IPS-NIHi7 (cell line): Measurements from ENCODE around the gene CDKL1.
A peak's percentile ranks its signal among the peaks of the same experiment; 100 is the strongest.
"Not testable (repeated sequence)": the region's sequence is repeated elsewhere in the genome, so short reads cannot be mapped to it uniquely, and the experiment has no call there.

Experiments used
- DNase-seq: peaks from one replicate; pipeline ENCODE4 v3.0.0; 2012; ENCODE audit warnings: mixed read lengths; ENCODE audit errors: extremely low spot score

The CDKL1 gene

DNA sequence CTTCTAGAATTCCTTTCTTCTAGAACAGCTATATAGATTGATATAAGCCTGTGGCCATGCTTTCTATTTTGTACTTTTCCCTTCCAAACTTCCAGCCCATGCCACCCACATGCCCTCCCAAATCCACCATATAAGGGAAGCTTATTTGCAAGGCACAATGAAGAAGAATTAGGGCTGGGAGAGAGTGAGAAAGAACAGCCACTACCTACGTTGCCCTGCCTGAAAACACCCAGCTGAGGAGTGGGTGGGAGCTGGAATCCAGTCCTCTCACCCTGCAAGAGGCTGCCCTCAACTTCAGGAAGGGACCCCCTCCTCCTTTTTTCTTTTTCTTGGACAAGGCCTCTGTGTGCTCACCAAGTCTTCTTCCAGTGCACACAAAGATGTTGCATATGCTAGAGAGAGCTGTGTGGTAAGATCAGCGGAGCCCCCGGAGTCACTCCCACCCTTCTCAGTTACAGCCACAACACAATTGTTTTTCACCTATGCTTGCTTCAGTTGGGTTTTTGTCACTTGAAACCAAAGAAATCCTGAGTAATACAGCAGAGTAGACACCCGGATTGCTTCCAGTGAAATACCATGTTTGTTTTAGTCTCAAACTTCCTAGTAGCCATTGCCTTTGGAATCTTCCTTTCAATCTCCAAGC lies 38.8 kb downstream of the CDKL1 start:
- DNase-seq = no peak

DNA sequence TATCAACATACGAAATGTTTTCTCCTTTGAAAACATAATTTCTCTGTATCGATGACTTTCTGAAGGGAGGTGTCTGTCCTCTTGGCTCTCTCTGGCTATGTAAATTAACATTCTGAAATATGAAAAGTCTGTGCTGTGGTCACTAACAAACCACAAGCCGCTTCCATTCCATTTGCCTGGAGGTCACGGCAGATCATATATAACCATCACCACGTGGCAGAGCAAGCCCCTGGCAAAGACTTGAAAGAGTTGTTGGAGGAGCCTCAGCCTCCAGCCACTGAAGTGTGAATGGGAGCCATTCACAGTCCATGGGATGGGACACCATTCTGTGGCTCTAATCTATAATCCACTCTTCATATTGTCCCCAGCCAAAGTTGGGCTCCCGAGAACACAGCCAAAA lies 39.6 kb downstream of the CDKL1 start:
- no peak for DNase-seq

DNA sequence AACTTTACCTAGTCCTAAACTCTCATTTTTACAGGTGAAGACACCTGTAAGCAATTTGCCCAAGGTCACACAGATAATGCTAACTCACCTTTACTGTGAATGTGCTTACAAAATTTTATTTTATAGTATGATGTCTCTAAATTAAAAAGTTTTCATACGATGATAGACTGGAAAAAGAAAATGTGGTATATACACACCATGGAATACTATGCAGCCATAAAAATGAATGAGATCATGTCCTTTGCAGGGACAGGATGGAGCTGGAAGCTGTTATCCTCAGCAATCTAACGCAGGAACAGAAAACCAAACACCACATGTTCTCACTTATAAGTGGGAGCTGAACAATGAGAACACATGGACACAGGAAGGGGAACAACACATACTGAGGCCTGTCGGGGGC lies 40.4 kb downstream of the CDKL1 start:
- DNase-seq = not testable (repeated sequence)

DNA sequence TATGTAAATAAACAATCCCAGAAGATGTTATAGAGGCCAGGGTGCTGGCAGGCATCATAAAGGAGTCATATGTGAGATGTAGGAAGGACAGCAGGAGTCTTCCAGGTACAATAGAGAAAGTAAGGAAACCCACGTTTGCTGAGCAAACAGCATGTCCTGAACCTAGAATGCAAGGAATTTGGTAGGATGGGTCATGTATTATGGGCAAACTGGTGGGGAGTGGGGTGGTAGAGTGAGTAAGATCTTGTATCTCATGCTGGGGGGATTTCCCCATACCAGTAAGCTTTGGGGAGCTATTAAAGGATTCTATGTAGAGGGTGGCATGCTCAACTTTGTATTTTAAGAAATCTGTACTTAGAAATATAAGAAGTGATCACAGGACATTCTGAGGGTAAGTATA lies 41.0 kb downstream of the CDKL1 start:
- no peak for DNase-seq

DNA sequence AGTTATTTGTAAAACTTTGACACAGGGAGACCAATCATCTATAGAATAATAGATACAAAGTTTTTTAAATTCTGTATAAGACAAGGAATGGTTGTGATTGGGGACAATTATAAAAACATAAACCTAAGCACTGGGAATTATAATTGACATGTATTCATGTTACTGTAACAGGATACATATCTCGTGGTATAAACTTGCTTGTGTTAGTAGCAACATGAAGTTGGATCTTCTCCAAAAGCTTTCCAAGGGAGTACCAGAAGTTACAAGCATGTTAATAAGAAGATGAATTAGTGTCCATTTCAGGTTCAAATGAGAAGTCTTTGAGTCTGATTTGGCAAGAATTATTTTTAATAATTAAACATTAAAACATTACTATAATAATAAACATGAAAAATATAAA lies 42.2 kb downstream of the CDKL1 start:
- DNase-seq = no peak

DNA sequence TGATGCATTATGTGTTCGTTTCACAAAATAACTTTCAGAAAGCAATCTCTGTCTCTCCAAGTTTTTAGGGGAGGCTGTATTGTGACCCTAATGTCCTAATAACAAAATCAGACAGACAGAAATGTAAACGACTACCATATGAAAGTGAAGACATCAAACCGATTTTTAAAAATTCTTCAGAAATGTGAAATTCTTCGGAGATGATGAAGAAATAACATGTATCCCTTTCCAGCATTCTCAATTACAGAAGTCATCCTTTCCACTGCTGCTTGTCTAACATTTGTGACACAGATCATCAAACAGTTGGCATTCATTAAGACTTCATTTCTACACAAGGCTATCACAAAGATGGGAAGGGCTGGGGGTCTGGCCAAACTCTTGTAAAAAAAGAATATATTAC lies 43.6 kb downstream of the CDKL1 start:
- DNase-seq = no peak

DNA sequence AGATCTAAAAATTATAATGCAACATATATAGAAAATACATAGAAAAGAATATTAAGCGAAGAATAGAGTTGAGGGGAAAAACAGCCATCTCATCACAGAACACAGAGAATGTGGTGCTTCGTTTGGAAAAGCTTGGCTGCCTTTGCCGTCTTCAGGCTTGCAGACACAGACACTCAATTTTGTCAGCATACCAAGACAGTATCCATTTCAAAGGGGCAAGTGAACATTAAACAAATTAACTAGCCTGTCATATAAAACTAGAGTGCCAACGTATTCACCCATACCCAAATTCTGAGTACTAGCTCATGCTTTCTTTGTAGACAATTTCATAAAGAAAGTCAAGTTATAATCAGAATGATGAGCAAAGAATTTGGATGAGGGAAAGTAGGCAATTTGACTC lies 44.1 kb downstream of the CDKL1 start:
- DNase-seq = no peak

DNA sequence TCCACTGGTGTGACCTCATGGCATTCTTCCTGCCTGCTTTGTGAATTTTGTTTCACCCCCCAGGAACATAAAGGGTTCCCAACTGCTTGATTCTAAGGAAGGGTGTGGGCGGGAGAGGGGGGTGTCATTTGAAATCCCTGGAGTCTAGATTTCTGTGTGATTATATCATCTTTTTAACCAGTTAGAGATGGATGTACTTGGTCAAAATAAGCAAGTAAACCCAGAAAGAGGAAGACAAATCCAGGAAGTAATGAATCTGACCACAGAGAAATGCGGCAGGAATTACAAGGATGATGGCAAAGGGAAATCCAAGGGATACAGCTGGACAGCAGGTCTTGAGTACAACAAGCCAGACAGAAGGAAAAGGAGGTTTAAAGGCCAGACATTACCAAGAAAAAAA lies 45.7 kb downstream of the CDKL1 start:
- DNase-seq = no peak

DNA sequence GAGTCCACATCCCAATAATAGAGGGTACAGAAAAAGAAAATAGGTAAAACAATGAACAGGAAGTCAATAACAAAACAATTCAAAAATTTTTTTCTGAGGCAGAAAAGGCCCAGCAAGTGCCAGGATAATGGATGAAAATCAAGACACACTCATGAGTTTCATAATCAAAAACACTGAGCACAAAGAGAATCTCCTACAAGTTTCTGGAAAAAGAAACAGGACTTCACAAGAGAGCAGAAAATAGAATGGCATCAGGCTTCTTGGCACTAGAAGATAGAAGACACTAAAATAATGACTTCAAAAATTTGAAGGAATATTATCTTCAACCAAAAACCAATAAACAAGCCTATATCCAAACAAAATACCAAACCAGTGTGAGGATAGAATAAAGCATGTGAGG lies 47.7 kb downstream of the CDKL1 start:
- DNase-seq = no peak

DNA sequence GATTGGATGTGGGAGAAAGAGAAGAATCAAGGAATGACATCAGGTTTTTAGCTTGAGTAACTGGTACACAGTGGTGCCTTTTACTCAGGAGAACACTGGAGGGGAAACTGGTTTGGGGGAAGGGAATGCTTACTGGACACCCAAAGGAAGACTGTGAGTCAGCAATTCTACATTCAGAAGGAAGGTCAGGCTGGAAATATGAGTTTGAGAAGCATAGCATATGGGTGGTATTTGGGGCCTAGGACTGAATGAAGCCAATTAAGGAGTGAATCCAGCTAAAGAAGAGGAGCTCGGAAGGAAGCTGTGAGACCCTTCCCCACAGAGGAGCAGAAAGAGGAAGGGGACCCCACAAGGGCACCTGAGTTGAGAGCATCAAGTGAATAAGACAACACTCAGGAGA lies 49.2 kb downstream of the CDKL1 start:
- DNase-seq = no peak

DNA sequence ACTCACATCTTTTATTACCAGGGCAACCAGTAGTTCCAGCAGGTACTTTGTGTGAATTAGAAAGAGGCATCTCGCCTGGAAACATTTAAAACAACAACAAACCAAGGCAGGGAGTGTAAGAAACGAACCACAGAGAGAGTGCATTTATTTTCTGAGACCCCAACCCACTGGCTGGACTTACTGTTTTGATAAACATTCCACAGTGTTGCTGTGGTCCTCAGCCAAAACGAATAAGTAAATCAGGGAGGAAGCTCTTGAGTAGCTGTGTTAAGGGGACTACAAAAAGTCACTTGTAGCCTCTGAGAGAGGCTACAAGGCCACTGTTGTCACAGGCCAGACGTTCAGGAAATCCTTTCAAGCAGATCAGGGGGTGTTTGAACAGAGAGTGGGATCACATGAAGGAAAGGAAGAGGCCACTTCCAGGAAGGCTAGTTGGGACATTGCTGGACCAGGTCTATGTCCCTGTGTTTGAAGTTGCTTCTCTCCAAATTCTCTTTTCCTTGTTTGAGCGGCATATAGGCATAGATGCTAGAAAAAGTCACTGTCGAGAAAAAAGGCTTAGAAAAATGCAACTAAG lies 50.7 kb downstream of the CDKL1 start:
- no peak for DNase-seq

DNA sequence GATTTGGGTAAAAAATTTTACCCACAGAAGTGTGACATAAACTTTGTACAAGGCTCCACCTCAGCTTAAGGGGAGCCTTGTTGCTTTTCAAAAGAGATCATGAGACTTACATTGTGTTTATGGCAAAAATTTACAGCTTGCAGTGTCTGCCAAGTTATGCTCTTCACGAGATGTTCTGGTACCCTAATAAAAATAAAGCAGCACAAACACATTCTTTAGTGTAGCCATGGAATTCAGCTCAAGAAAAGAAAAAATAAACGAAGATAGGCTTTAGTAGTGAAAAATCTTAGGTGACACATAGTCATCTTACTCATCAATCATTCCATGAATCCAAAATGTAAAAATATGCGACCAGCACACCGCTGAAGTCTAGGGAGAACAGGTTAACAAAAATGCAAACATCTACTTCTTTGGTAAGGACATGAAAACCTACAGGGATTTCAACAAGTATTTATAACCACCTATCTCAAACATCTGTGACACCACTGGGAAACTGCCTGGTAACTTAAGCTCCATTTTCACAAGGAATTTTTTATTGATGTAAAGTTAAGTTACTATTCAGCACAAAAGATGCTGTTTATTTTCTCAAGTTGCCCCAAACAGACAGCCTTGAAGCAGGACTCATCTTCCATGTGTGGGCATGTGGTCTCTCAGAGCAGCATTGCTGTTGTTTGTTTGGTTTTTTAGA lies 51.7 kb downstream of the CDKL1 start:
- no peak for DNase-seq

DNA sequence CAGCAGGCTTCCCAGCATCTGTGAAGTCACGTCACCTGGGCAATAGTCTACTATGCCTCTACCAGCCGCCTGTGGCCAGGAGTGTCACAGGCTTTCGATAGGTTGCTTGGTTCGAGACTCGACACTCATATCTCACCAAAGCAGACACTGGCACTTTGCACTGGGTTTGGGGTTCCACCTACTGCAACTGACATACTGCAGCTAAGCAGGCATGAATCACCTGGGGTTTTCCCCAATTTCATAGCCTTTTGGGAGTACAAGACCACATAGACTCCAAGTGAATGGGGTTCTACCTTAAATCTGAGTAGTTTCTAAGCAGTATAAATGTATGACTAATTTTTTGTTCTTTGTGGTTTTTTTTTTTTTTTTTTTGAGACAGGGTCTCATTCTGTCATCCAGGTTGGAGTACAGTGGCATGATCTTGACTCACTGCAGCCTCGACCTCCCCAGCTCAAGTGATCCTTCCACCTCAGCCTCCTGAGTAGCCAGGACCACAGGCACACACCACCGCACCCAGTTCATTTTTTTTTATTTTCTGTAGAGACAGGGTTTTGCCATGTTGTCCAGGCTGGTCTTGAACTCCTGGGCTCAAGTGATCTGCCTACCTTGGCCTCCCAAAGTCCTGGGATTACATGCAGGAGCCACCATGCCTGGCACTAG lies 52.4 kb downstream of the CDKL1 start:
- DNase-seq = no peak

DNA sequence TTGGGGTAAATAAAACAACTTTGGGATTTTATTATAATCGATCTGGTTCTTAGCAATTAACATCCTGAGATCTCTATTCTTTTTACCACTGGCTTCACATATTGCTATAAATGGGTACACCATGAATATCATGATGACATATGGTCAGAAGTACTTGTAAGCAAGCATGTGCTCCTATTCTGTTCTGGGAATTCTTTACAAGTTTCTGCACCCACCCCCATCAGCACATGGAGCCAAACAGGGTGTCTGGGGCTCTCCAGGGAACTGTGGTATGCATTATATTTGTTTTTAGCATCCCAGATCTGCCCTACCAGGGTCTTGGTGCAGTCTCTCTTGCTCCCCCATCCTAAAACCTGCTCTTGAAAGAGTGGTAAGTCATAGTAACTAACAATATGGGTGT lies 53.2 kb downstream of the CDKL1 start:
- no peak for DNase-seq

DNA sequence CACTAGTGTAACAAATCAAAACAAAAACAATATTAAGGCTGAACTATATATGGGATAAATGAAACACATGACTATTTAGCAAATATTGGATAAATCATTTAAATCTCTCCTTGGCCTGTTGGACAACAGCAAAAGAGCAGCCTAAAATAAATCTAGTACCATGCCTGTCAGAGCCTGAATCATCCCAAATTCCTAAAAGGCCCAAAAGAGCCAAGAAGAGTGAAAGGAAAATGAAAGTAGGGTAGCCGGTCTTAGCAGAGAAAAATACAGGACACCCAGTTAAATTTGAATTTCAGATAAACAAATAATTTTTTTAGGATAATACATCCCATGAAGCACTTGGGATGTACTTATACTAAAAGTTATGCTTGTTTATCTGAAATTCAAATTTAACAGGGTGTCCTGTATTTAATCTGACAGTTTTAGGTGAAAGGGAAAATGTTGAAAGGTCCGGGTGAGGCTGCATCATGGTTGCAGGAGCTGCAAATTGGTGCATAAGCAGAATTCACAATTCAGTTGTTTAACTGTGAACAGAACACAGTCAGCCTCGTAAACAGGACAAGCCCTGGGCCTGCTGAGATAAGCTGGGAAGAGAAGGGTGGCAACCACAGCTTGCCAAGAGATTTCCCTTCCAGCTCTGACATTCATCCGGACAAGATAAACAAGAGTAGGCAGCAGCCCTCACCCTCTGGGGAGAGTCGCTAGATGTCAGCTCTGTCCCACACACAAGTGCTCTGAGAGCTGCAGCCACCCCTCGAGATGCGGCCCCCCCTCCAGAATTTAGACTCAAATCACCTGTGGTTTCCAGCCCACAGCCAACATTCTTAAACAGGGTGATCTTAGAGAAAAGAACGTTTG lies 54.2 kb downstream of the CDKL1 start:
- DNase-seq = peak; percentile 77

DNA sequence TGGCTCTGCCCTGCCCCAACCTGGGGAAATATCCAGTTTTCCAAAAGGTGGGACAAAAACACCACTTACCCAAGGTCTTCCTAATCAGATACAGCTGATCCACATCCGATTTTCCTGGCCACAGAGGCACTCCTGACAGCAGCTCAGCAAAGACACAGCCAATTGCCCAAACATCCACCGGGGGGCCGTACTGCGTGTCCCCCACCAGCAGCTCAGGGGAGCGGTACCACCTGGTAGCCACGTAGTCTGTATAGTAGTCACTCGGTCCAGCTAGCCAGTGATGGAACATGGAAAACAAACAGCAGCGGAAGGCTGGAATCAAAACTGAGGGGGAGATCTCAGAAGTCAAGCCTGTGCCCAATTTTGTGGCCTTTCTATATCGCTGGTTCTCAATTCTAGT lies 55.7 kb downstream of the CDKL1 start:
- no peak for DNase-seq

DNA sequence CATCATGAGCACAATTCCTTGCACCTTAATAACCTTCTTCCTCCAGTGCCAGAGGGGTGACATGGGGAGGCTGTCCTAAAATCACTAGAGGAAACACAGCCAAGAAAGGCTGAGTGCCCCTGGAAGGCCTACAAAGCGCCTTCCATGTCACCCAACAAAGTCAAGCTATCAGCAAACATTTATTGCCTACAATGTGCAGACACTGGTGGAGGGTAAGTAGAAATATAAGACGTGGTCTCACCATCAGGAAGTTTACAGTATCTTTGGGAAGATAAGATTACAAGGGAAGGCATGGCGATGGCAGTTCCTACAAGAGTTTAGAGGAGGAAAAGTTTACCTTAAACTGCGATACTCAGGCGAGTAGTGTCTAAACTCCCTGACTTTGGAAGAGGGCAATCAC lies 56.6 kb downstream of the CDKL1 start:
- no peak for DNase-seq

DNA sequence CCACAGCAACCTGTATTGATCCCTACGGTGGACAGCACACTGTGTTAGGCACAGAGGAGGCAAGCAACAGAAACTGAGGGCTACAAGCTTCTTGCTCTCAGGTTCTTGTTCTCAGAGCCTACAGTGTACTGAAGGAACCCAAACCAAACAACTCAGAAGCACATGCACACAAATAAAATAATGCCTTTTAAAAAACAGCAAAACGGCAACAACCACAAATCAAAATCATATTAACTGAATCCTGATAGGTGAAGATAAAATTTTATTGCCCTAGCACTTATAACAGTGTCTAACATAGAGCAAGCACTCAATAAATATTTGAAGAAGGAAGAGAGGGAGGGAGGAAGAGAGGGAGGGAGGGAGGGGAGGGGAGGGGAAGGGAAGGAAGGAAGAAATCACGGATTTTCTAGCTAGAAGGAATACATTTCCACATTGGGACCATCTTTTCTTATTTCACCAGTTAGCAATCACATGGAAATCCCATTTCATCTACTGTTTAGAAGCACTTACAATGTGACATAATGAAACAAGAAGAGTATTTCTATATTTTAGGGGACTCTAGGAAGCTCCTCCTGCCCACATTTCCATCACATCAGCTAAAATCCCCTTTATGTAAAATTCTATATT lies 57.4 kb downstream of the CDKL1 start:
- no peak for DNase-seq

DNA sequence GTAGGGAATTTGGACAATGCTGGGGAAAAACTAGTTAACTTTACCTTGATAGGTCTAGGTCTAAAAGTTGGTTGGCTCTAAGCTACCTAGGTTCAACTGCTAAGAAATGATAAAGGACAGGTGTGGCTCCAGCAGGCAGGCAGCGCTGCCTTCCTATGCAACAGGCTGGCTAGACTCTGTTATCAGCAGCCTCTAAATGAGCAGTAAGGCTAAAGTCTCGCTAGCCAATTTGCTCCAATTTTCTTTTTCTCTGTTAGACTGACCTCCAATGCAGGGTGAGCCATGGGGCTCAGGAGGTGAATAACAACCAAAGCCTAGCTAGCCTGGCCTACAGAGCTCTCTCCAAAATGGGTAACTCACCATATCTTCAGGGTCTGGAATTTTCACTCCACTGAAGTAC lies 58.1 kb downstream of the CDKL1 start:
- DNase-seq = no peak

DNA sequence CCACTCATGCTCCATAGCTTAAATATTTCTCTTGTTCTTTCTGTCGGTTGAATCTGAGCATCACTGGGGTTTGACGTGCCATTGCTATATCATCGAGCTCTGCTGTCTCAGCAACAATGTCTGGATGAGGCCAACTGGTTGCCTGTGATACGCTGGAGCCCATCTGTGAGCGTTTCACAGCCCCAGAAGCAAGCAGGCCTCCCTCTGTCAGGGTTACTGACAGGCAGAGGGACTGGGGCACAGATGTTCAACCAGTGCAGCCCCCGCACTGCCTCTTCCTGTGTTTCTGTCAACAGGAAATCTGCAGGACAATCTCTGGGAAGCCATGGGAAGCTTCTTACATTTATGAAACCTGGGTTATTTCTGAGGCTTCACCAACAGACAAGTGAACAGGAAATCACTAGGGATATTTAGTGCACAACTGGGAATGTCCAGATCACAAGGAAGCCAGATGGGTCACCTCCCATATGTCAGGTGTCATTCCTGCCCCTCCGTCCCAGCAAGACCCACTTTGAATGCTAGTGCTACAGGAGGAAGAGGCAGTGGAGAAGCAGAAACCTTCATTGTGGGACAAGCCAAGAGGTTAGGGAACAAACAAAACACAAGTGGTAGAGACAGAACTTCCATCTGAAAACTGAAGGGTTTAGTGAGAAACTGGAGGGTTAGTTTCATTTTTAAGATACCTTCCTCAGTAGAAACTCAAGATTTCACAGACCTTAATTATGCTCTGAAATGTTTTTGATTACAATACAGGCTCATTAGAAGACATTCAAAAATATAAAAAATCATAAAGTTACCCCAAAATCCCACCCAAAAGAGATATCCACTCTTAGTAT lies 60.5 kb downstream of the CDKL1 start:
- DNase-seq = no peak

DNA sequence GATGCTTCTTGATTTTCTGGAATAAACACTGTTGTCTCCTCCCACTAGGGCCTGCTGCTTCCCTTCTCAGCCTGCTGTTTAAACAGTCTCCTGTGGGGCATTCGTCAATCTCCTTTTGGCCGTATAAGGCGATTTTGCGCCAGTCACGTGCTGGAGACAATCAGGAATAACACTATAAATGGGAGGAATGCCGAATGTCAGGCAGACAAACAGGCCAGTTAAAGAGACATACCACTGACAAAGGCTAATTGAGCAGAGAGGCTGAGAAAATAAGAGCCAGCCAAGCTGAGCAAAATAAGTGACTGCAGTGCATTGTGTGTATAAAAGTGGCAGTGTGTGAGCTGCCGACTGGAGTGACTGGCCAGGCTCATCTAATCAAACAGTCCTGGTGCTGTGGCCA lies 61.3 kb downstream of the CDKL1 start:
- peak; percentile 57 for DNase-seq
